Activated CD4-positive, alpha-beta T cell treated with anti-CD3 and anti-CD28 coated beads for 24 hours (primary cell): ENCODE measurements around the gene LPIN1.
A peak's percentile ranks its signal among the peaks of the same experiment; 100 is the strongest.

Experiments used
- DNase-seq, 2 donors: peaks; one replicate each; pipeline ENCODE4 v3.0.0-alpha.2; 2020; ENCODE audit warnings: low read depth in 2 of 2

LPIN1 gene, protein sequence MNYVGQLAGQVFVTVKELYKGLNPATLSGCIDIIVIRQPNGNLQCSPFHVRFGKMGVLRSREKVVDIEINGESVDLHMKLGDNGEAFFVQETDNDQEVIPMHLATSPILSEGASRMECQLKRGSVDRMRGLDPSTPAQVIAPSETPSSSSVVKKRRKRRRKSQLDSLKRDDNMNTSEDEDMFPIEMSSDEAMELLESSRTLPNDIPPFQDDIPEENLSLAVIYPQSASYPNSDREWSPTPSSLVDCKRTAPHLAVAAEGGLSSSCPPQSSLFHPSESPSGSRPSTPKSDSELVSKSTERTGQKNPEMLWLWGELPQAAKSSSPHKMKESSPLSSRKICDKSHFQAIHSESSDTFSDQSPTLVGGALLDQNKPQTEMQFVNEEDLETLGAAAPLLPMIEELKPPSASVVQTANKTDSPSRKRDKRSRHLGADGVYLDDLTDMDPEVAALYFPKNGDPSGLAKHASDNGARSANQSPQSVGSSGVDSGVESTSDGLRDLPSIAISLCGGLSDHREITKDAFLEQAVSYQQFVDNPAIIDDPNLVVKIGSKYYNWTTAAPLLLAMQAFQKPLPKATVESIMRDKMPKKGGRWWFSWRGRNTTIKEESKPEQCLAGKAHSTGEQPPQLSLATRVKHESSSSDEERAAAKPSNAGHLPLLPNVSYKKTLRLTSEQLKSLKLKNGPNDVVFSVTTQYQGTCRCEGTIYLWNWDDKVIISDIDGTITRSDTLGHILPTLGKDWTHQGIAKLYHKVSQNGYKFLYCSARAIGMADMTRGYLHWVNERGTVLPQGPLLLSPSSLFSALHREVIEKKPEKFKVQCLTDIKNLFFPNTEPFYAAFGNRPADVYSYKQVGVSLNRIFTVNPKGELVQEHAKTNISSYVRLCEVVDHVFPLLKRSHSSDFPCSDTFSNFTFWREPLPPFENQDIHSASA

DNA sequence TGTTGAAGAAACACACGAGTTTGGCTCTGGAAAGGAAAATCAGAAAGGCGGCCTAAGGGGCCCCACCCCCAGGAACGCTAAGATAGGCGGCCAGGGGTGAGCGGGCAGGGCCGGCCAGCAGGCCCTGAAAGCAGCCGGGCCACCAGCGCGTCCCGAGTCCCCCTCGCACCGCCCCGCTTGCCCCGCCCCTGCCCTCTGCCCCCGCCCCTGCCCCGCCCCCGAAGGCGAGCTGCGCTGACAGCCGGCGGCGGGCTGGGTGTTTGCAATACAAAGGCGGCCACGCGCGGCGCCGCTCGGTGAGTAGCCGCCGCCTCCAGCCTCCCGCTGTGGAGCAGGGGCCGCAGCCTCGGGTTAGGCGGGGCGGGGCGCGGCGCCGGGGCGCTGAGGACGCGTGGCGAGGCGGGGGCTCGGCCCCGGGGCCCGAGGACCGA is at the start of gene LPIN1:
Gene LPIN1 (plus strand): TSS at position 257 of the 431 bp plus-strand sequence. CDS start 18,910 bp downstream, outside the sequence.
- DNase-seq, result peak; percentile 78 to 82

DNA sequence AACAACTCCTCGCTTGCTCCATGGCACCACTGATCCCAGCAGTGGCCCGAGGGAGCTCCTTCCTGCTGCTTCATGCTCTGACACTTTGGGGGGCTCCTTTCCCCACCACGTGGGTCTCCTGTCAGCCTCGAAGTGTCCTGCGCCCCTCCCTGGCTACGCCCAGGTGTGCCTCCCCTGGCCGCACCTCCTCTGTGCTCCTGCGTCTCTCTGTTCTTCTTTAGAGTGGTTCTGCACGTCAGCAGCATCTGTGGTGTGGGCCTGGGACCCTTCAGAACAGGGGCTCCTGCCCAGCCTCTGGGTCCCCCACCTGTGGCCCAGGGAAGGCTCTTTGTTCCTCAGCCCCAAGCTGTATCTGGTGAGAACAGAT is 49.7 kb upstream of the LPIN1 start:
- no peak for DNase-seq

DNA sequence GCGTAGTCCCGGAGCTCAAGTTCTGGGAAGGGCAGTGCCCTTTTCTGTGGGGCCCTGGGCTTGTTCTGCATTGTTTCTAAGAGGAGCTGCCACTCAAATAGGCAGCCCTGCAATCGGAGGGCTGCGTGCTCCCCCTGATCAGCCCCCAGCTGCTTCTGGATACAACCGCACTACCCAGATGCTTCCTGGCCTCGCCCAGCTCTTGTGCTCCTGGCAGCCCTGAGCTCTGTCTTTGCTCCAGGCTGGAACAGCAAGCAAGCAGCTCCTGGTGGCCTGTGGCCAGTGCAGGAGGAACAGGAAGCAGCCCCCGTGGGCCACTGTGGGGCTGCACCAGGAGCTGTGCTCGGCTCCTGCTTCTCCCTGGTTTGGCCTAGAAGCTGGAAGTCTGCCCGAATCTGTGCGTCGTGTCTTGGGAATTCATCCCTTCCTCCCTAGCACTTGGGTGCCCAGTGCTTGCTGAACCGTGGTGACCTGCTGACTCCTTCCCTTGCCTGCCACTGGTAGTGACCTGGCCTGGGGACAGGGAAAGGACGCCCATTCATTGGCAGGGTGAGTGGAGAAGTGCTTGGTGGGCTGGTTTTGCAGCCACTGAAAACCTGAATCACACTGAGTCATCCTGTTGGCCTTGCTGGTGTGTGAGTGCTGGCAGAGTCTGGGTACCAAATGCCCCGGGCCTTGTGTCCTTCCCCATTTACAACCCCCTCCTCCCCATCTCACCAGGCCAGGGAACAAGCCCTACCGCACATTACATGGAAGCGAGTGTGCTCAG is 49.1 kb upstream of the LPIN1 start:
- no peak for DNase-seq

DNA sequence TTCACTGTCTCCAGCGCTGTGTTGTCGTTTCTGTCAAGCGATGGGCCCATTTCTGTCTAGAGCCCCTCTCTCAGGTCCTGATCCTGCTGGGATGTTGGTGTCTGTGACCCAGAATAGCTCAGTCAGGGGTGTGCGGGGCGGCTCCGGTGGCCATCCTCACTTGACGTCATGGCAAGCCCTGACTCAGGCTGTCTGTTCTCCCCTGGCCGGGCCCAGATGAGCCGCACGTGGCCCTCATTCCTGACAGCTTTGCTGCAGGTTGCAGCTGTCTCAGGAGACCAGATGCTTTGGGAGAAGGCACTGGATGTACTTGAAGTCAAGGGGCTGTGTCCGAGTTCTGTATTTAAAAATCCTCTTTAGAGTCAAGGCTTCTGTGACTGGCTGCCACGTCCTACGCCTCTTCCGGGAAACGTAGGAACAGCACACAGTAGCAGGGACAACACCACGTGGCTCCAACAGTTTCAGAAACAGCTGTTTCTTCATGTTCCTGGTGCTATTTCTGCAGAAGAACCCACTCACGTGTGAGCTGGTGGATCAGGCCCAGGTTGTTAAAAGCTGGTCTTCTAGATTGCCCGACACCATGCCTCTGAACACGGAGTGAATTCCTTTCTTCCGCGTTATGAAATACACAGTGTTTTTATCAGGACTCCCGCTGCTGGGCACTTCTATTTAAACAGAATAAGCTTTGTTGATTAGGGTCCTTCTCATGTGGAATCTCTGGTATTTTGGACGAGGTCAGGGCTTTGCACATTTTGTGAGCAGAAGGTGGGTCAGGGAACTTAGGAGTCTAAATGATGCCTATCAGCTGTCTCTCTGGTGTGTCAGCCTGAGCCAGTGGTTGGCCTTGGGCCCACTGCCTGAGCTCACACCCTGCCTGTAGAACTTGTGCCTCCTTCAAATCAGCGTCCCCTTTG is 48.2 kb upstream of the LPIN1 start:
- no peak for DNase-seq

DNA sequence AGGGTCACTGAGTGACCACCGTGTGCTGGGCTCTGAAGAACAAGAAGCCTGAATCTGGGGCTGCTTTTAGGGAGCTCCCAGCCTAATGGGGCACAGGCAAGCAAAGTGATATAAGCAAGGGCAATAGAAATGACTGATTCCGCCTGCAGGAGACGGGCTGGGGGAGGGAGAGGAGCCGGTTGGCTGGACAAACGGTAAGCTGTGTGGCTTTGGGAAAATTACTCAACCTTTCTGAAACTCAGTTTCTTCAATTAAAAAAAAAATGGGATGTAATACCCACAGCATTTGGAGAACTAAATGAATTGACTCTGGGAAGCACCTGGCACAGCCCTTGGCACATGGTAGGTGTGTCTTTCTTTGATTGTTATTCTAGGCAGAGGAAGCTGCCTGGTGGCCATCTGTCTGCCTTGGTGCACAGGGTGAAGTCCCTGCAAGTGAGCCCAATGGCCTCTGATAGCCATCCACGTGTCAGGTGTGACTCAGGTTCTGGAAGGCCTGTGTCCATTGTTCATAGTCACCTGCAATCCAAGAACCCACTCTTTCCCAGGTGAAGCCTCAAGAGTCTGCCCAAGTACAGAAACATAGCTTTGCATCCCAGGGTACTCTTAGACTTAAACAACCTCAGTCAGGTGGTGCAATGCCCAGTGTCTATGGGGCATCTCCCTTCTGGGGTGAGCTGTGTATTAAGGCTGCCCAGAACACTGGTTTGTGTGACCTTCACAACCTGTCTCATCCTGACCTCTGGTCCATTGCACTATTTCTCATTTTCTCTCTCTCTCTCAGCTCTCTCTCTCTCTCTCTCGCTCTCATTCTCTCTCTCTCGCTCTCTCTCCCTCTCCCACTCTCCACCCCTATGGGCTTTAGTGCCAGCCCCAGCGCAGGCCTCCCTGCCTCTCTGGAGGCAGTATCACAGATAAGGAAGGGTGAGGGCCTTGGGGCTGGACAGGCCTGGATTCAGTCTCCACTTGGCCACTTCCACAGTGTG is 46.5 kb upstream of the LPIN1 start:
- DNase-seq, result no peak

DNA sequence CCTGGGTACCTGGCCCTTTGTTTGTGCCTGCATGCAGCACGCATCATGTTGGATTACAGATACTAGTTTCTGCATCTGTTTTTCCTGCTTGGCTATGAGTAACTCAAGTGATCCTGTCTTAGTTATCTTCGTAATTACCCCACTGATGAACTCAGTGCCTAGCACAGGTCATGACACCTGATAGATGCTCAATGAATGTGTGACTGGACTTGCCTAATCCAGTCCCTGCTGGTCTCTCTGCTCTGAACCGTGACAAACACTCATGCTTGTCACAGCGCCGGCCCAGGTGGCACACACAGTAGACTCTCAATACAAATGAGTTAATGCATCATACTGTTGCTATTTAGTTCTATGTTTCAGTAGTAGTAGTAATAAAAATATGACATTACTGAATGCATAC is 45.2 kb upstream of the LPIN1 start:
- DNase-seq, result no peak

DNA sequence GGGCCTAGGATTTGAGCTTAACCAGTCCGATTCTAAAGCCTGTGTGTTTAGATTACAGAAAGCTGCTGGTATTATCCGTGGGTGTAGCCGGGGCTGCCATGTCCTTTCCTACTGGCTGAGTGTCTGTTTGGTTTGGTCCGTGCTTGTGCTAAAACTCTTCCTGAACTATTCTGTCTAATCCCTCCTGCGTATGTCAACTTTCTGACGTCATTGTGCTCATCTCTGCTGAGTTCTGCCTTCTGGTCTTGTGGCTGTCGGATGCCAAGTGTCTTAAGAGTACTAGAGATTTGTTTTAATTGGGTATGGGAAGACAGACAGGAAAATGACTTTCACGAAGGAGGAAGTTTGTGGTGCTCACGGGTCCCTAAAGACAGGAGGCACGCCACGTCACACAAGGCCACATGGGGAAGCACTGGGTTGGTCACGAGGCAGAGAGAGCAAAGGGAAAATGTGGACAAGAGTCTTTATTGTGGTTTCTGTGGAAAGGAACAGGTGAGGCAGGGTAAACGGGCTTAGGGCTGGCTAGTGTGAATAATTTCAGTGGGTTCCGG is 44.6 kb upstream of the LPIN1 start:
- DNase-seq, result no peak

DNA sequence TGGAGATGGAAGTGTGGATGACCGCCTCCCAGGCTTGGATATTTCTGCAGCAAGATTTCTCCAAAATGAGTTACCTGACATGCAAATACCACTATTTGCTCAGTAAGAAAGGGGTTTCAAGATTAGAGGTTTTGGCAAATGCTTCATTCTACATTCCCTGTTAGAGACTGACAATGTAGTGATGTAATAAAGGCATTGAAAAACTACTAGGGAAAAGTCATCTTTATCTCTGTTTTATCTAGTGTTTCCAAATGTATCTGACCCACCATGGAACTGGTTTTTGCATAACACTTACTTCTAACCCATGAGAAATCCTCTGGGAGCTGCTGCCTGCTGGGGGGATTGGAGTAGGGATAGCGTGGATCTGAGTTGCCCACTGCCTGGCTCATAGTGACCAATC is 43.5 kb upstream of the LPIN1 start:
- DNase-seq, result no peak

DNA sequence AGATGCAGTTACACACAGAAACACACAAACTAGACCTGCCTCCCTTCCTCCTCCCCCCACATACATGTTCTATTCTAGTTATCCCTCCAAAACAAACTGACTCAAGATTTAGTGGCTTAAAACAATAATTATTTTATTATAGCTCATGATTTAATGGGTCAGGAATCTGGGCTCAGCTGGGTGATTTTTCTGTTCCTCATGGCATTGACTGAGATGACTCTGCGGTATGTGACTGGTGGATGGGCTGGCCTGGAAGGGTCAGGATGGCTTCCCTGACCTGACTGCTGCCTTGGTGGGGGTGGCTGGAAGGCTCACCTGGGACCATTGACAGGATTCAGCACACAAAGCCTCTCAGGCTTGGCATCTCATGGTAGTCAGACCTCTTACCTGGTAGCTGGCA is 42.7 kb upstream of the LPIN1 start:
- no peak for DNase-seq

DNA sequence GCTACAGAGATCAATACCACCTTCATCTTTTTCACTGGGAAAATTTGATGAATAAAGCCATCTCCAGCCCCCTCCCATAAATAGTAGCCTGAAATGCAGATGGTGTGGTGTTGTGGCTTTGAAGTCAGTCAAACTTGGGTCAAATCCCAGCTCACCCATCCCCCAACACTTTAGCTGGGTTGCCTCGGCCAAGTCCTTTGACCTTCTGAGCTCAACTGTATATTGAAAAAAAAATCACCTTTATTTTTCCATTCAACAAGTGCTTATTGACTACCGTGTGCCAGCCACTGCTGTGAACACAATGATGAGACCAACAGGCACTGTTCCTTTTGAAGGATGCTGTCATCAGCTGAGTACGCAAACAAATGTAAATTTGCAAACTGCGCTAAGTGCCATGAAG is 41.4 kb upstream of the LPIN1 start:
- no peak for DNase-seq

DNA sequence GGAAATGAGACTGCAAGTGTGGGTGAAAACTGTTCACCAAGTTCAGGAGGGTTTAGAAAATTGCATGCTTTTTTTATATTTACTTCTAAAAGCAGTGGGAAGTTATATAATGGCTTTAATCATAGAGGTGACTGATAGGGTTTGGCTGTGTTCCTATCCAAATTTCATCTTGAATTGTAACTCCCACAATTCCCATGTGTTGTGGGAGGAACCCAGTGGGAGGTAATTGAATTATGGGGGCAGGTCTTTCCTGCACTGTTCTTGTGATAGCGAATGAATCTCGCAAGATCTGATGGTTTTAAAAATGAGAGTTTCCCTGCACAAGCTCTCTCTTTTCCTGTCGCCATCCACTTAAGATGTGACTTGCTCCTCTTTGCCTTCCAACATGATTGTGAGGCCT is 40.7 kb upstream of the LPIN1 start:
- DNase-seq, result no peak

DNA sequence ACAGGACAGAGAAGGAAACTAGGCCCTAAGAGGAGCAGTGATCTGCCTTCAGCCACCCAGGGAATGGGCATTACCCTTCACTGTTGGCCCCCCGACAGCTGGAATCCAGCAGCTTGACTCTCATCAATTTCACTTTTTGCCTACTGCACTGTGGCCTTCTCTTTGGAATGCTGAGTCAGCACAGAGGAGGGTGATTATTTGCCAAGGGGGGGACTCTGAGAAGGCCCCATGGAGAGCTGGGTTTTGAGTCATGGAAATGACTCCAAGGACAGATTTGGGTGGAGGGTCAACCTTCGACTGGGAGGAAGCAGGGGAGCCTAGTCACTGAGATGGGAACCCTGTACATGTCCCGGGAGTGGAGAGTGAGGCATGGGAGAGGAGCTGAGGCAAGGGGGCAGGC is 38.3 kb upstream of the LPIN1 start:
- no peak for DNase-seq

DNA sequence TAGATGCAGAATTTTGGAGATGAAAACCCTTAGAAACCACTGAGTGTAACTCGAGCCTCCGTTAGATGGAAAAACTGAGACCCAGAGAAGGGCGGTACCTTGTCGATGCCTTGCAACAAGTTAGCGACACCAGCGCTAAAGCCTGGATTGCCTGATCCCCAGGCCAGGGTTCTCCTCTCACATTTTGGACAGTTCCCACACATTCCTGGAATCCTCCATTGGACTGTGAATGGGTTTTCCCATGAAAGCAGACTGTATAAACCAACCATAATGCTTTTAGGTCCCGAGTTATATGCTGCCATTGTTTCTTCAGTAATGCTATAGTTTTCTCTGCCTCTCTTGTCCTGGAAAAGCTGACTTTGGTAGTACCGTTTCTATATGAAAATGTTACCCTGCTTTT is 37.1 kb upstream of the LPIN1 start:
- DNase-seq, result no peak

DNA sequence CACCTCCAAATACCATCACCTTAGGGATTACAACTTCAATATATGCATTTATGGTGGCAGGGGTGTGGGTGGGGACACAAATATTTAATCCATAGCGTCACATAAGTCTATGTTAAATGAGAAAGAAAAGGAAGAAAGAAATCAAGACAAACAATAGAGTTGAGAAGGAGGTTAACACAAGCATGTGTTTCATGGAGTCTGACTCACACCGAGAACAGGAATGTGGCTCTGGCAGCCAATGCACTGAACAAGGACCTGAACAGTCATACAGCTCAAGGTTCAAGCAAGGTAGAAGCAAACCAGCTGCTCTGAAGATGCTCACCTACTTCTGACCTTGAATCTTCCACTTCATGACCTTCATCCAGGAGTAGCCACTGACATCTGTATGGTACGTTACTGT is 36.2 kb upstream of the LPIN1 start:
- DNase-seq, result no peak

DNA sequence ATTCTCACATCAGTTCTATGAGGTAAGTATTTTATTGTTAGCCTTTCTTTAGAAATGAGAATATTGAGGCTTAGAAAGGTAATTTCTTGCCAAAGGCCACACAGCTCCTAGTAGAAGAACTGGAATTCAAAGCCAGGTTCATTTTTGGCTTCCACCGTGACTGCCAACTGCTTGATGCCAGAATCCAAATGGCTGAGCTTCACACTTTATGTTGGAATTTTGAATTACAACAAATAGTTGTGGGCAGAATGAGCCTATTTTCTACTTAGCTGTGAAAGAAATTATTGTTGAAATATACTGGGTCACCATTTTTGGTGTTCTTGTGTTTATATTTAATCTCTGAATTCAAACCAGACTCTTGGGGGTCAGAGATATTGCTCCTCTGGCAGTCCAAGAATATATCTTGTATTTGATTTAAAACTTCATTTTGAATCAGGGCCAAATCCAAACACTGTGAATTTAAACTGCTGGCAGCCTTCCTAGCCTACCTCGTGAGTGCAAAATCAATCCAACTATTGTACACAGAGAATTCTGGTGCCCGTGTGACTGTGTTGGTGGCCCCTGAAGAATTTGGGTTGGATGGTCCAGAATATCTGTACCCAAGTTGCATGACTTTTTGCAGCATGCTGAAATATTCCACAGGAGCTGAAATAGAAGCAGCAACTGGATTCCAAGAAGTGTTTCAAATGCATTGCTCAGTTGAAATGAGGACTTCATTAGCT is 35.6 kb upstream of the LPIN1 start:
- DNase-seq, result no peak

DNA sequence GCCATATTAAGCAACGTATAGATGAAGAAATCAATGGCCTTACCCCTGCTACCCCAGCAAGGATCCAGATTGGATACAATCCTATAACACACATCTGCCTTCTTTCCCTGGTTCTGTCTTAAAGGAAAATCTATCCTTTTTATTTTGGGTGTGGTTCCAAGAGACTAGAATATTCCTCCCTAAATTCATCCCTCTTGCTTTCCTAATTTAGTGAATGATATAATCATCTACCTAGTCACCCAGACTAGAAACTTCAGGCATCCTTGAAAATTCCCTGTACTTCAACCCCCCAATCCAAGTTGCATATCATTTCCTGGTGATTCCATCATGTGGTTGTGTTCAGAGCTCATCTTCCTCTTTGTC is 35.1 kb upstream of the LPIN1 start:
- no peak for DNase-seq

DNA sequence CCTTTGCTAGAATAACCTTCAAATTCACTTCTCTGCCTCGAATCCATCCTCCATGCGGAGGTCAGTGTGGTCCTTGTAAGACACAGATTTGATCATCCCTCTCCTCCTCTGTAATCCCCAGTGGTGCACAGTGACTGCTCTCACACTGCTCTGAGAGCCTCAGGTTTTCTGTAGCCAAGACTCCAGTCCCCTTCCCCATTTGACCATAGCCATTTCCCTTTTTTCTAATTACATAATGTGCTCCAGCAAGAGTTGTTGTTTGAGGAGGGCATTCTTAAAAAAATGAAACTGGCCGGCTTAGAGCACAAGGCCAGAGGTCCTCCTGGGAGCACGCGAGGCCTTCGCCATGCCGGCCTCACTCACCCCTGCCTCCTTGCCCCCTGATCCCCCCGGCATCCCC is 34.7 kb upstream of the LPIN1 start:
- no peak for DNase-seq

DNA sequence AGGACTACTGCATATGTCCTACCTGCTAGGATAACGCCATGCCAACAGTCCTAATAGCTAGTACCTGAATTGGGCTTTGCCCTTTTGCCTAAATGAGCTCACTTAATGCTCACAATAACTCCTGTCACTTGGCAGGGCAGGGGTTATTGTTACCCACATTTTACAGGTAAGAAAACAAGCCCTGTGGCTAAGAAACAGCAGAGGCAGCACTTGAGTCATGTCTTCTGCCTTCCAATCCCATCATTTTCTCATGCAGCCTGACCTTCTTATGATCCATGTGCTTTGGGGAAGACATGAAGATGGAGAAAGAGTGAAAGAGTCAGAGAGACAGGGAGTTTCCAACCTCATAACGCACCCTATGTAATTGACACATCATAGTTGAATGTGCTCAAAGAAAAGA is 33.6 kb upstream of the LPIN1 start:
- DNase-seq, result no peak

DNA sequence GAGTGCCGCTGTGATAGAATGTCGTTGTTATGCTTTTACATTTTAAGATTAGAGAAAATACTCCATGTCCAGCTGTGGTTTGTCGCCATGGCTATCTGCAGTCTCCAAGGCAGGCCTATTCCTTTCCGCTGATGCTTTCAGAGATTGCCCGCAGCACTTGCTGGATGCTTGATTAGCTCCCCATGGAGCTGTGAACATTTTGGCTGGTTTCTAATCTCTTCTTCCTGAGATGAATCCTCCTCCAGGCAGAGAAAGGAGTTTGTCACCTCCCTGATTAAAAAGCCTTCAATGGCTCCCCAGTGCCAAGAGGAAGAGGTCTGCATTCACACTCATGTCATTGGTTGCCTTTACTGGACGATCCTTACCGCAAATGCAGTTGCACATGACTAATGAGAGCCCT is 32.6 kb upstream of the LPIN1 start:
- no peak for DNase-seq
